Nephron progenitor cell (in vitro differentiated cells): ENCODE measurements around the gene MZF1.

Experiments
- DNase-seq: peaks from one replicate; pipeline ENCODE4 v3.0.0; 2021
- H3K27ac Mint-ChIP-seq: 2 replicates; pipeline ENCODE4 v1.8.0; 2021; ENCODE audit warnings: mild to moderate bottlenecking, moderate library complexity, mixed read lengths
- H3K27me3 Mint-ChIP-seq: 2 replicates; pipeline ENCODE4 v1.8.0; 2021; ENCODE audit warnings: mild to moderate bottlenecking, low read depth, mixed read lengths; ENCODE audit not compliant: poor library complexity
- H3K36me3 Mint-ChIP-seq: 2 replicates; pipeline ENCODE4 v1.8.0; 2021; ENCODE audit warnings: low read depth, mixed read lengths
- H3K4me1 Mint-ChIP-seq: 2 replicates; pipeline ENCODE4 v1.8.0; 2021; ENCODE audit warnings: mixed read lengths
- H3K4me3 Mint-ChIP-seq: 2 replicates; pipeline ENCODE4 v1.8.0; 2021; ENCODE audit warnings: mild to moderate bottlenecking, moderate library complexity, mixed read lengths
- H3K9me3 Mint-ChIP-seq: 2 replicates; pipeline ENCODE4 v1.8.0; 2021; ENCODE audit warnings: mild to moderate bottlenecking, moderate library complexity, mixed read lengths
- TF ChIP-seq, protein P1 (sequence below): fragments of 200-600 bp; sonication (generic); IDR thresholded peaks from 2 replicates; pipeline ENCODE4 v1.5.0; 2021; ENCODE audit warnings: antibody characterized with exemption

Gene MZF1

DNA sequence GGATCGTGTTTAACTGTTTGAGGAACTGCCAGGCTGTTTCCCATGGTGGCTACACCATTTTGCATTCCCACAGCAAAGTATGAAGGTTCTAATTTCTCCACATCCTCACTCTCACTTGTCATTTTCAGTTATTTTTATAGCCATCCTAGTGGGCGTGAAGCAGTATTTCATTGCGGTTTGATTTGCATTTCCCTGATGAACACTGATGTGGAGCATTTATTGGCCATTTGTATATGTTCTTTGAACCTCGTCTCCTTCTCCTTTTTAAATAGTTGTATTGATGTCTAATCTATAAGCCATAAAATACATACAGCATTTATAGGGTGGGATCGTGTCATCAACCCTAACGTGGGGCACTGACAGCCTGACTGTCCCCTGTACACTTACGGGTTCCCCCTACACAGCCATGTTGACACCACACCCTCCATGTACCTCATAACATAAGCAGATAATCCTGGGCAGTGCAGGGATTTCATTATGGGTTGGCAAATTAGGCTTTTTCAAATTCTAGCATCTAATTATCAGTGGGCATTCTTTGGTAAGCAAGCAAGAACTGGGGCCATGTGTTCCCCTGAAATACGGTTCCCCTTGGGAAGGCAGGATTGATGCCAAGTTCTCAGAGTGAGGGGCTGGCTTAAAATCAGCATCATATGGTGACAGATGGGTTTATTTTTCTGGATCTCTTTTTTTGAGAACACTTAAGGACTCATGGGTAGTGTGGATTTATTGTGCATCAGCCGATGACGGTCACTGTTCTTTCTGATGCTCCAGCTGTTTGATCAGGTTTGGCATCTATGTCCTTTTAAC lies 41.9 kb downstream of the MZF1 start:
- H3K36me3 Mint-ChIP-seq = no peaks in the 10 kb centered on the region
- no peak for DNase-seq
- no peak overlapping the region for H3K27ac Mint-ChIP-seq
- H3K4me1 Mint-ChIP-seq = peaks cover 16% of the 10 kb centered on the region
- H3K27me3 Mint-ChIP-seq = peaks cover 23% of the 10 kb centered on the region
- H3K9me3 Mint-ChIP-seq = no peaks in the 10 kb centered on the region
- H3K4me3 Mint-ChIP-seq = no peak overlapping the region
- TF ChIP-seq, protein P1, sequence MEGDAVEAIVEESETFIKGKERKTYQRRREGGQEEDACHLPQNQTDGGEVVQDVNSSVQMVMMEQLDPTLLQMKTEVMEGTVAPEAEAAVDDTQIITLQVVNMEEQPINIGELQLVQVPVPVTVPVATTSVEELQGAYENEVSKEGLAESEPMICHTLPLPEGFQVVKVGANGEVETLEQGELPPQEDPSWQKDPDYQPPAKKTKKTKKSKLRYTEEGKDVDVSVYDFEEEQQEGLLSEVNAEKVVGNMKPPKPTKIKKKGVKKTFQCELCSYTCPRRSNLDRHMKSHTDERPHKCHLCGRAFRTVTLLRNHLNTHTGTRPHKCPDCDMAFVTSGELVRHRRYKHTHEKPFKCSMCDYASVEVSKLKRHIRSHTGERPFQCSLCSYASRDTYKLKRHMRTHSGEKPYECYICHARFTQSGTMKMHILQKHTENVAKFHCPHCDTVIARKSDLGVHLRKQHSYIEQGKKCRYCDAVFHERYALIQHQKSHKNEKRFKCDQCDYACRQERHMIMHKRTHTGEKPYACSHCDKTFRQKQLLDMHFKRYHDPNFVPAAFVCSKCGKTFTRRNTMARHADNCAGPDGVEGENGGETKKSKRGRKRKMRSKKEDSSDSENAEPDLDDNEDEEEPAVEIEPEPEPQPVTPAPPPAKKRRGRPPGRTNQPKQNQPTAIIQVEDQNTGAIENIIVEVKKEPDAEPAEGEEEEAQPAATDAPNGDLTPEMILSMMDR = no peak

DNA sequence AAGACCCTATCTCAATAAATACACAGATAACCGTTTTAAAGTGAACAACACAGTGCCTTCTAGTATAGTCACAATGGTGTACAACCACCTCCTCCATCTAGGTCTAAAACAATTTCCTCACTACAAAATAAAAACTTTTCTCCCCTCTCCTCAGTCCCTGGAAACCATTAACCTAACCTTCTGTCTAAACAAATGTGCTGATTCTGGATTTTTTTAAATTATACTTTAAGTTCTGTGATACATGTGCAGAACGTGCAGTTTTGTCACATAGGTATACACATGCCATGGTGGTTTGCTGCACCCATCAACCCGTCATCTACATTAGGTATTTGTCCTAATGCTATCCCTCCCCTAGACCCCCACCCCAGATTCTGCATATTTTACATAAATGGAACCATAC lies 43.7 kb downstream of the MZF1 start:
- H3K4me3 Mint-ChIP-seq = no peak overlapping the region
- H3K9me3 Mint-ChIP-seq = no peaks in the 10 kb centered on the region
- H3K27ac Mint-ChIP-seq = no peak overlapping the region
- H3K4me1 Mint-ChIP-seq = peaks cover 11% of the 10 kb centered on the region
- TF ChIP-seq, protein P1 = no peak
- peaks cover 23% of the 10 kb centered on the region for H3K27me3 Mint-ChIP-seq
- H3K36me3 Mint-ChIP-seq = no peaks in the 10 kb centered on the region
- DNase-seq = no peak

DNA sequence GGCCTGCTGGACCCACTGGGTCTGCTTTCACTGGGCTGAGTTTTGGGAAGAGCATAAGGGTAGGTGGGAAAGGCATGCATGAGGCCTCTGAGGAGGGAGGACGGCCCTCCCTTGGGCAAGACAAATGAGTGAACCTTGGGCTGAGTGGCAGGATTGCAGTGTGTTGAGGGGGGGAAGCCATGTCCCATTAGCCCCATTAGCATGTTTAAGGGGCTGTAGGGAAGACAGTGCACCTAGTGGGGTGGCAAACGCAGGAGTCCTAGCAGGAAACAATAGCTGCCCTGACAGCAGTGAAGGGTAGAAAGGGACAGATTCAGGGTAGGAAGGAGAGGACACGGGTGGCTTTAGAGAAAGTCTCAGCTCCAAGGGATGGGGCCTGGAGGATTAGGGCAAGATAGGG lies 50.4 kb downstream of the MZF1 start:
- Mint-ChIP-seq H3K36me3 (no peaks in the 10 kb centered on the region), H3K4me3 (no peak overlapping the region), H3K9me3 (no peaks in the 10 kb centered on the region), H3K27me3 (peaks cover under 1% of the 10 kb centered on the region), H3K4me1 (peaks cover 39% of the 10 kb centered on the region), H3K27ac (no peak overlapping the region)
- no peak for DNase-seq
- TF ChIP-seq, protein P1 = no peak

DNA sequence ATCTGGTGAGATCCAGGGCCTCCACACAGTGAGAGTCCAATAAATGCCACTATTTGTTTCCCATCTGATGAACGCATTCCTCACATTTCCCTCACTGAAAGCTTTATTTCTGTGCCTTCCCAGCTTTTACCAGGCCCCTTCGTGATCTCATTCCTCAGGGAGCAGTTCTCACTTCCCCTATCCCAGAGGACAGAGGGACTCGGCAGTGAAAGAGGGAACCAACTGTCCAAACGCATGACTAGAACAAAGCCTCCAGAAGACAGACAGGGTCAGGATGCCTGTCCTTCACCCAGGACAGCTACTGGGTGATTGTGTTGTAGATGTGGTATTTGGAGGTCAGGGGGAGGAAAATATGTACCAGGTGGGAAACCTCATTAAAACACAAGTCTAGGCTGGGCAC lies 51.5 kb downstream of the MZF1 start:
- Mint-ChIP-seq H3K36me3 (no peaks in the 10 kb centered on the region), H3K27ac (peak overlapping the region; percentile 87), H3K9me3 (no peaks in the 10 kb centered on the region), H3K4me3 (peak overlapping the region; percentile 71), H3K4me1 (peaks cover 34% of the 10 kb centered on the region), H3K27me3 (no peaks in the 10 kb centered on the region)
- DNase-seq = no peak
- TF ChIP-seq, protein P1 = no peak

DNA sequence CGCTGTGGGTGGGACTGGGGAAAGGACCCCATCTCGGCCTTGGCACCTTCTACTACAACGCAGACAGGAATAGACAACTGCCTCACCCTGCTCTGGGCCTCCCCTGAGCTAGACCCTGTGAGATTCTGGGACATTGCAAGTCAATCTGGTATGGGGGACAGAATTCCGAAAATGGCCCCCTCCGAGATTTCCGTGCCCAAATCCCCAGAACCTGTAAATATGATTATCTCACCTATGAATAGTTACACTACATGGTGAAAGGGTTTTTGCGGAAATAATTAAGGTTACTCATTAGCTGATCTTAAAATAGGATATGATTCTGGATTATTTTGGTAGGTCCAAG lies 52.9 kb downstream of the MZF1 start:
- peak overlapping the region; percentile 99 for H3K27ac Mint-ChIP-seq
- H3K4me3 Mint-ChIP-seq = peak overlapping the region; percentile 90
- peaks cover 45% of the 10 kb centered on the region for H3K4me1 Mint-ChIP-seq
- TF ChIP-seq, protein P1 = no peak
- H3K9me3 Mint-ChIP-seq = no peaks in the 10 kb centered on the region
- no peak for DNase-seq
- H3K27me3 Mint-ChIP-seq = no peaks in the 10 kb centered on the region
- H3K36me3 Mint-ChIP-seq = peaks cover 6% of the 10 kb centered on the region
